HG03558 (cell line): ENCODE results near the gene C3orf33.
"Not testable (repeated sequence)": the region's sequence is repeated elsewhere in the genome, so short reads cannot be mapped to it uniquely, and the experiment has no call there.

Experiments used
- ATAC-seq: cut with Tn5 transposase; IDR thresholded peaks from one replicate; pipeline ENCODE4 v1.9.1; 2021; ENCODE audit warnings: moderate number of reproducible peaks; ENCODE audit not compliant: unreplicated experiment; ENCODE audit errors: extremely low read depth

Gene C3orf33

GRCh38 chr3:155805802-155806618 is at the start of gene C3orf33:
C3orf33 (minus strand) TSS chr3:155806278; CDS start chr3:155806252, 26 bp downstream.
- peak; percentile 93 for ATAC-seq

DNA sequence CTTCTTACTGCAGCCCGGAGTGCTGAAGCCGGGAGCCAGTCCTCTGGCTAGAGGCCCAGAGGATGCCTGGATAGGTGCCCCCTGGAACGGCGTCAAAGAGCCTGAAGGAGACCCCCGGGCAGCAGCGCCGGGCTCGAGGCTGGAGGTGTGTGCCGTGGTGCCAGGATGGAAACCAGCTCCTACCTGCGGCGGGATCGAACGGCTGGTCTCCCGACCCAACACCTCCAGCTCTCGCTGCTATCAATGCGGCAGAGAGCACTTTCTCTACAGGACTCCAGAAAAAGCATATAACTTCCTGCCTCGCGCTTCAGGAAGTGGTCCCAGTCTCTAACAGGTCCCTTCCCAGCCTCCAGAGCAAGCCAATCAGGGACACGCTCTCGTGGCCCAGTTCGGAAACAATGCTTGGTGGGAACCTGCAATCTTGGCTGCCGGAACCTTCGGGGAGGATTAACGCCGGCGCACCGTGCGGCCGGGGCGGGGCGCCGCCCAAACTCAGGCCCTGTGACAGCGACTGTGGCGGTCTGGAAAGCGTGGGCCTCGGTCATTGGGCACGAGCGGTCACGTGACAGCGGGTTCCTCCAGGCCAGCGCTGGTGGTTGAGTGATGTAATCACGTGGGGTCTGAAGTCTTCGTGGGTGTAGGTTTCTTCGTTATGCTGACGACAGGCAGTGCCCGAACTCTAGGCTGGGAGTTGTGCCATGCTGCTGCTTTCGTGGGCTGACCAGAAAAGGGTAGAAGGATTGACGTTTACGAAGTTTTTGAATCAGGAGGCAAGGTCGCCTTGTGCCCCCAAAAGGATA is 48.3 kb upstream of the C3orf33 start, which contains the start of gene SLC33A1:
TSS of gene SLC33A1 (minus strand) at position 287 of the 800 bp plus-strand sequence. CDS start 430 bp downstream, outside the sequence.
- peak; percentile 92 for ATAC-seq

- ATAC-seq: no peak
Observed at GRCh38 chr3:155853214-155854140, 47.4 kb upstream of the C3orf33 start.

DNA sequence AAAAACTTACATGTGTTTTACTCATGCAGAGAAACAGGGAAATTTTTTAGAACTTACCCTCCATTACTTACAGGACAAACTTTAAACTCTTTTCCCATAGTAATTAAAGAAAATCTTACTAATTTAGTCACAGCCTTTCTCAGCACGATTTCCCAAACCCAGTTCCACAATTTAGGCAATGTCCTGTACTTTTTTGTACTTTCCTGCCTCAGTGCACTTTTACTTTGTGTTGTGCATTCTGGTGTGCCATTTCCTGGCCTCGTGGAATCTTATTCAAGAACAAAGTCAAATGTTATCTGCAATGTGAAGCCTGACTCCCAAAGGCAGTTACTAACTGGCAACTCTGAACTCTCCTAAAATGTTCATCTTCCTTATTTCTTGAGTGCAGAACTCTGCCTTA is 46.3 kb upstream of the C3orf33 start:
- ATAC-seq: no peak

GRCh38 chr3:155849404-155849803 is 43.3 kb upstream of the C3orf33 start:
- ATAC-seq: not testable (repeated sequence)

DNA sequence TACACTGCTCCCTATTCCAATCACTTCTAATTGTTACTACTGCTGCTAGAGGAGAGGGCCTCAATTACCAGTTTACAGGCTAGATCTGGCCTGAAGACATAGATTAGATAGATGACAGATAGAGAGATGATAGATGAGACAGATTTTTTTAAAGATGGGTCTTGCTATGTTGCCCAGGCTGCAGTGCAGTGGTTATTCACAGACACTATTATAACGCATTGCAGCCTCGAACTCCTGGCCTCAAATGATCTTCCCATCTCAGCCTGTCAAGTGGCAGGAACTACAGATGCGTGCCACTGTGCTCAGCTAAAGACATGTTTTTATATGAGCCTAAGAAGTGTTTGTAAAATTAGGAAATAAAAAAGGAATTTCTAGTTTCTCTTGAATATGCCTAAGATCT is 41.9 kb upstream of the C3orf33 start:
- ATAC-seq: no peak

- ATAC-seq: no peak
Observed at GRCh38 chr3:155846119-155846518, 40.0 kb upstream of the C3orf33 start.

DNA sequence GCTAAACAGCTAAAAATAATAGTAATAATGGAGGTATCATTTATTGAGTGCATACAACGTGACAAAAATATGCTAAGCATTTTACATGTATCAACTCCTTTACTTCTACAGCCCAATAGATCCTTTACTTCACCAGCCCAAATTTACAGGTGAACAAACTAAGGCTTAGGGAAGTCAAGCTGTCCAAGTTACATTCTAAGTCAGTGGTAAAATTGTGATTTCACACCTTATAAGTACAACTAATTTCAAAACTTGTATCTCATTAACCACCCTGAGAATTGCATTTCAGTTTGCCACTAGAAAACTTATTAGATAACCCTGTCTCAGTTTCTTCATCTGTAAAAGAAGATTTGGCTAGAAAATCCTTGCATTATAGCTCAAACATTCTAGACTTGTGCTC is 37.5 kb upstream of the C3orf33 start:
- ATAC-seq: no peak

DNA sequence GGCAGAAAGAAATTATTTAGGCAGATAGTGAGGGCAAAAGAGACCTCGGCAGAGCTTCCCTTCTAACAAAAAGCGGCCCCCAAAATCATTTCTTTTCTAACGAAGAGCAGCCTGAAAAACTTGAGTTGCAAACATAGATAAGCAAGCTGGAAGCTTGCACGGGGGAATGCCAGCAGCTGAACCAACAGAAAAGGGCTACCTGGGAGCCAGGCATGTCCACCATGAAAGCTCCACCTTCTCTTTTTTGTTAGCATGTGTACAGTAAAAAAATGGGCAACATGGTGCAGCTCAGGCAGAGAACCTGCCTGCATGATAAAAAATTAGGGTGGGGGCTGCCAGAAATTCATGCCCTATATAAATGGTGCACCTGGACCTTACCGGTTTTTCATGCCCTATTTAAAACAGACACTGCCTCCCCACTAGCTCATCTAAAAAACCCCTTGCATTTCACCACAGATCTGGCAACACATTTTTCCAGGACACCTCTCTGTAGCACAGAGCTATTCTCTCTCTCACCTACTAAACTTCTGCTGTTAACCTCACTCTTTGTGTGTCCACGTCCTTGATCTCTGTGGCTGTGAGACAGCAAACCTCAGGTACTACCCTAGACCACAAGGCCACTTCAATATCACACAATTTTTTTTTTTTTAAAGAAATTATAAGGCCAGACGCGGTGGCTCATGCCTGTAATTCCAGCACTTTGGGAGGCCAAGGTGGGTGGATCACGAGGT is 29.4 kb upstream of the C3orf33 start:
- no peak for ATAC-seq

- ATAC-seq: not testable (repeated sequence)
Observed at GRCh38 chr3:155828490-155829098, 22.5 kb upstream of the C3orf33 start.

- ATAC-seq: no peak
Observed at GRCh38 chr3:155815030-155815545, 9.0 kb upstream of the C3orf33 start.

GRCh38 chr3:155813224-155813623 is 7.1 kb upstream of the C3orf33 start:
- not testable (repeated sequence) for ATAC-seq

- ATAC-seq: no peak
Observed at GRCh38 chr3:155809181-155809580, 3.1 kb upstream of the C3orf33 start.

- ATAC-seq: no peak
Observed at GRCh38 chr3:155807823-155808222, 1.7 kb upstream of the C3orf33 start.

- ATAC-seq: peak; percentile 5
Observed at GRCh38 chr3:155805204-155805801, 775 bp downstream of the C3orf33 start.

DNA sequence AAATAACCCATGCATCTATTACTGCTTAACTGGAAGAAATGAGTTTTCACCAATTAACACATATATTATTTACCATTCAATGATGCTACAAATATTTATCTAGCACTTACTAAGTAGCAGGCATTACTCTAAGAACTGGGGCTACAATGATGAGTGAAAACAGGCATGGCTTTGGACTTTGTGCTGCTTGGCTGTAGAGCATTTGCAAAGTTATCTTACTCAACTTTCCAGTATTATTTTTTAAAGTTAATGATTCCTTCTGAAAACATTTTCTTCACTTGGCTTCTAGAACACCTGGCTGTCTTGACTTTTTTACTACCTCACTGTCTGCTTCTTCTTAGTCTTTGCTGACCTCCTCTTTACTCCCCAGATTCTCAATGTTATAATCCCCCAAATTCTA is 1.8 kb downstream of the C3orf33 start:
- no peak for ATAC-seq

GRCh38 chr3:155792532-155792931 is 13.5 kb downstream of the C3orf33 start:
- no peak for ATAC-seq

- no peak for ATAC-seq
Observed at GRCh38 chr3:155791190-155791589, 14.9 kb downstream of the C3orf33 start.
